Neuronal stem cell (in vitro differentiated cells): ENCODE measurements around the gene ABCA13.

Source experiments
- DNase-seq: peaks from one replicate; pipeline ENCODE4 v3.0.0-alpha.2; 2013; ENCODE audit warnings: low spot score
- H2AFZ ChIP-seq: one replicate; pipeline ENCODE4 v1.6.1; 2013; ENCODE audit warnings: mild to moderate bottlenecking, low read length, inconsistent platforms
- H2AK5ac ChIP-seq: 2 replicates; pipeline ENCODE4 v1.6.1; 2013; ENCODE audit warnings: low read depth, mild to moderate bottlenecking, inconsistent platforms, low read length, moderate library complexity, mixed read lengths
- H2BK120ac ChIP-seq: 2 replicates; pipeline ENCODE4 v1.6.1; 2013; ENCODE audit warnings: low read depth, mild to moderate bottlenecking, inconsistent platforms, low read length, moderate library complexity, mixed read lengths
- H2BK12ac ChIP-seq: one replicate; pipeline ENCODE4 v1.6.1; 2013; ENCODE audit warnings: low read length, inconsistent platforms
- H2BK15ac ChIP-seq: 2 replicates; pipeline ENCODE4 v1.6.1; 2013; ENCODE audit warnings: mild to moderate bottlenecking, low read length, inconsistent platforms, mixed read lengths
- H2BK5ac ChIP-seq: one replicate; pipeline ENCODE4 v1.6.1; 2013; ENCODE audit warnings: inconsistent platforms, mild to moderate bottlenecking, low read length, moderate library complexity
- H3K14ac ChIP-seq: one replicate; pipeline ENCODE4 v1.6.1; 2013; ENCODE audit warnings: low read length, inconsistent platforms
- H3K18ac ChIP-seq: 2 replicates; pipeline ENCODE4 v1.6.1; 2013; ENCODE audit warnings: low read length, inconsistent platforms
- H3K23ac ChIP-seq: 2 replicates; pipeline ENCODE4 v1.6.1; 2013; ENCODE audit warnings: low read depth, mild to moderate bottlenecking, mixed read lengths, low read length, inconsistent platforms; ENCODE audit not compliant: poor library complexity
- H3K27ac ChIP-seq: replicated peaks from 3 replicates; pipeline ENCODE4 v1.5.1; 2013; ENCODE audit warnings: low read length, inconsistent platforms
- H3K27me3 ChIP-seq, 3 experiments: 2 replicates each; pipeline ENCODE4 v1.6.1; 2013; ENCODE audit warnings: low read length in 3 of 3, mild to moderate bottlenecking in 2 of 3, inconsistent platforms in 1 of 3, low read depth in 1 of 3, mixed read lengths in 1 of 3, moderate library complexity in 1 of 3; ENCODE audit not compliant: control insufficient read depth in 3 of 3, insufficient read depth in 3 of 3
- H3K36me3 ChIP-seq, 2 donors: replicated peaks in 1 of 2; 2 replicates each; pipeline ENCODE4 v1.6.1; 2013; ENCODE audit warnings: low read length in 2 of 2; ENCODE audit not compliant: control insufficient read depth in 2 of 2, insufficient read depth in 2 of 2
- H3K4ac ChIP-seq: 2 replicates; pipeline ENCODE4 v1.6.1; 2013; ENCODE audit warnings: inconsistent platforms, mild to moderate bottlenecking, low read length, moderate library complexity
- H3K4me1 ChIP-seq, 2 donors: 1 replicate in 1 of 2; 2 replicates in 1 of 2; pipeline ENCODE4 v1.6.1; 2013; ENCODE audit warnings: low read length in 2 of 2, low read depth in 1 of 2; ENCODE audit not compliant: control insufficient read depth in 2 of 2, insufficient read depth in 1 of 2
- H3K4me2 ChIP-seq: one replicate; pipeline ENCODE4 v1.6.1; 2013; ENCODE audit warnings: mild to moderate bottlenecking, low read length, inconsistent platforms; ENCODE audit not compliant: insufficient read depth, poor library complexity, severe bottlenecking
- H3K4me3 ChIP-seq, 2 donors: 2 replicates each; pipeline ENCODE4 v1.5.1; 2013; ENCODE audit warnings: low read length in 2 of 2, mild to moderate bottlenecking in 2 of 2, inconsistent platforms in 1 of 2, moderate library complexity in 1 of 2
- H3K79me1 ChIP-seq: one replicate; pipeline ENCODE4 v1.6.1; 2013; ENCODE audit warnings: low read depth, mild to moderate bottlenecking, inconsistent platforms, low read length, moderate library complexity
- H3K9ac ChIP-seq: one replicate; pipeline ENCODE4 v1.6.1; 2013; ENCODE audit warnings: mild to moderate bottlenecking, low read depth, low read length, inconsistent platforms; ENCODE audit not compliant: poor library complexity
- H3K9me3 ChIP-seq, 2 donors: replicated peaks in 1 of 2; 2 replicates each; pipeline versions ENCODE3 to v1.6.1; 2013; ENCODE audit warnings: low read length in 2 of 2, mild to moderate bottlenecking in 2 of 2, inconsistent platforms in 1 of 2, low read depth in 1 of 2, mixed read lengths in 1 of 2, moderate library complexity in 1 of 2; ENCODE audit not compliant: control insufficient read depth in 2 of 2, insufficient read depth in 1 of 2
- H4K8ac ChIP-seq: one replicate; pipeline ENCODE4 v1.6.1; 2013; ENCODE audit warnings: low read depth, mild to moderate bottlenecking, inconsistent platforms, low read length, moderate library complexity
- H4K91ac ChIP-seq: one replicate; pipeline ENCODE4 v1.6.1; 2013; ENCODE audit warnings: low read length, low read depth, mild to moderate bottlenecking, inconsistent platforms; ENCODE audit not compliant: poor library complexity
- WGBS, 2 donors: extraction: QIAGEN DNeasy Blood & Tissue Kit; methylation state at CpG; one replicate each; pipeline ENCODE4 v1.1.7; 2013; ENCODE audit warnings: missing lambda C conversion rate in 2 of 2, mixed read lengths in 1 of 2; ENCODE audit not compliant: insufficient read length in 2 of 2, insufficient replicate concordance in 1 of 2; ENCODE audit errors: extremely low coverage in 2 of 2; 5-methylcytosine and 5-hydroxymethylcytosine counted together

ABCA13 gene

DNA sequence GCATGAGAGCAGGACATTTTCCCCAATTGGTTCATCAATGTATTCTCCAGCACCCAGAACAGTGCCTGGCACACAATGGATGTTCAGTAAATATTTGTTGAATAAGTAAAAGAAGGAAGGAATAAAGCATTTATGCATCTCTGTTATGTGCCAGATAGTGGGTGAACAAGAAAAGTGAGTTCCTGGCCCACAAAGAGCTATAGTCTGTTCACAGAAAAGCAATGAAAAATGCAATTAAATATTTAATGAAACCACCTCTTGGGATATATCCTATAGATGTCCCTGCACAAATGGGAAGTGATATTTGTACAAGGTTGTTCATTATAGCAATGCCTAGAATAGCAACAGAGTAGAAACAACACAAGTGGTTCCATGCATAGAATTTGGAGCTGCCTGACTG lies 2.1 kb downstream of the ABCA13 start:
- H3K9ac ChIP-seq, result no peak overlapping the region
- H3K4ac ChIP-seq, result no peak overlapping the region
- H3K23ac ChIP-seq, result no peak overlapping the region
- H3K4me1 ChIP-seq, result peaks cover 0 to 2% of the 10 kb centered on the region in 2 donors
- DNase-seq, result no peak
- H4K8ac ChIP-seq, result no peak overlapping the region
- no peak overlapping the region for H2BK5ac ChIP-seq
- H2BK120ac ChIP-seq, result no peak overlapping the region
- no peak overlapping the region for H3K18ac ChIP-seq
- no peak overlapping the region for H2AFZ ChIP-seq
- H3K27ac ChIP-seq, result no peak overlapping the region
- no peaks in the 10 kb centered on the region for H3K79me1 ChIP-seq
- no peaks in the 10 kb centered on the region for H3K36me3 ChIP-seq
- no peak overlapping the region for H3K14ac ChIP-seq
- no peaks in the 10 kb centered on the region for H3K9me3 ChIP-seq
- H4K91ac ChIP-seq, result no peak overlapping the region
- no peak overlapping the region for H2BK15ac ChIP-seq
- H2BK12ac ChIP-seq, result no peak overlapping the region
- H2AK5ac ChIP-seq, result no peak overlapping the region
- no peaks in the 10 kb centered on the region for H3K27me3 ChIP-seq
- H3K4me3 ChIP-seq, result no peak overlapping the region
- no peak overlapping the region for H3K4me2 ChIP-seq

GRCh38 chr7:48173756-48174382 lies 2.6 kb downstream of the ABCA13 start:
- H2BK120ac ChIP-seq, result no peak overlapping the region
- H4K8ac ChIP-seq, result no peak overlapping the region
- H2BK15ac ChIP-seq, result no peak overlapping the region
- no peak overlapping the region for H2BK12ac ChIP-seq
- no peak overlapping the region for H2BK5ac ChIP-seq
- no peak overlapping the region for H2AK5ac ChIP-seq
- H3K23ac ChIP-seq, result no peak overlapping the region
- no peak for DNase-seq
- H2AFZ ChIP-seq, result no peak overlapping the region
- H3K79me1 ChIP-seq, result no peaks in the 10 kb centered on the region
- no peaks in the 10 kb centered on the region for H3K27me3 ChIP-seq
- WGBS, 2 donors, result no CpG with 5 or more reads among the region's 1 CpG
- no peak overlapping the region for H4K91ac ChIP-seq
- no peaks in the 10 kb centered on the region for H3K36me3 ChIP-seq
- H3K4me3 ChIP-seq, result no peak overlapping the region
- H3K14ac ChIP-seq, result no peak overlapping the region
- H3K9me3 ChIP-seq, result no peaks in the 10 kb centered on the region
- no peak overlapping the region for H3K4ac ChIP-seq
- no peak overlapping the region for H3K9ac ChIP-seq
- no peak overlapping the region for H3K4me2 ChIP-seq
- no peak overlapping the region for H3K18ac ChIP-seq
- H3K27ac ChIP-seq, result no peak overlapping the region
- H3K4me1 ChIP-seq, result peaks cover 0 to 2% of the 10 kb centered on the region in 2 donors

GRCh38 chr7:48175019-48175418 lies 3.8 kb downstream of the ABCA13 start:
- Histone ChIP-seq H3K4me2 (no peak overlapping the region), H2BK120ac (no peak overlapping the region), H3K36me3 (no peaks in the 10 kb centered on the region), H3K4me1 (peaks cover 0 to 2% of the 10 kb centered on the region in 2 donors), H3K27me3 (no peaks in the 10 kb centered on the region), H2AK5ac (no peak overlapping the region), H2BK5ac (no peak overlapping the region), H3K27ac (no peak overlapping the region), H3K9ac (no peak overlapping the region), H3K79me1 (no peaks in the 10 kb centered on the region), H2BK15ac (no peak overlapping the region), H3K23ac (no peak overlapping the region), H3K18ac (no peak overlapping the region), H4K8ac (no peak overlapping the region), H3K14ac (no peak overlapping the region), H2BK12ac (no peak overlapping the region), H3K4me3 (no peak overlapping the region), H4K91ac (no peak overlapping the region), H3K4ac (no peak overlapping the region), H2AFZ (no peak overlapping the region), H3K9me3 (no peaks in the 10 kb centered on the region)
- DNase-seq, result no peak
- WGBS, 2 donors, result no CpG with 5 or more reads among the region's 1 CpG

DNA sequence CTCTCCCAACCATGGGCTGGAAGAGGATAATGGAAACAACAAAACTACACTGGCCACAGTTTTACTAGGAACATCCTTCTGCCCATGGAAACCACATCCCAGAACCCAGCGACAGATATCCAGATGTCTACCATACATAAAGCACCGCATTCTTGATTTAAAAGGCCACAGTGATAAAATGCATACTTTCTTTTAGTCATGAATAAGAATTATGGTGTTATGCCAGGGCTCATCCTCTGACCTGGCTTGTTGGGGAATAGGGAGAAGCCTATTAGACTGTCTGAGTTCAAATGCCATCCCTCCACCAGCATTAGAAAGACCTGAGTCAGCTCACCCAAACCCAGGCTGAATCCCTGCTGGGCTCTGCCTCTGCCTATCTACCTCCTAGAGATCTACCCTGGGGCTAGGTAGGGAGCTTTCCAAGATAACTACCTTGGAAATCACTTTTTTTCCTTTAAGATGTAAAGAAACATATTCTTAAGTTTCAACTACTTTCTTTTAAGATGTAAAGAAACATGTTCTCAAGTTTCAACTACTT lies 5.2 kb downstream of the ABCA13 start:
- Histone ChIP-seq H2BK120ac (no peak overlapping the region), H3K18ac (no peak overlapping the region), H3K23ac (no peak overlapping the region), H3K9ac (no peak overlapping the region), H3K4me3 (no peak overlapping the region), H4K91ac (no peak overlapping the region), H3K79me1 (no peaks in the 10 kb centered on the region), H2BK15ac (no peak overlapping the region), H3K36me3 (no peaks in the 10 kb centered on the region), H3K4me2 (no peak overlapping the region), H3K4ac (no peak overlapping the region), H4K8ac (no peak overlapping the region), H2AK5ac (no peak overlapping the region), H3K4me1 (no peaks in the 10 kb centered on the region), H2AFZ (no peak overlapping the region), H2BK12ac (no peak overlapping the region), H3K27me3 (no peaks in the 10 kb centered on the region), H3K14ac (no peak overlapping the region), H2BK5ac (no peak overlapping the region), H3K27ac (no peak overlapping the region), H3K9me3 (no peaks in the 10 kb centered on the region)
- no peak for DNase-seq
- WGBS, 2 donors, result no CpG with 5 or more reads among the region's 2 CpGs
